GM23338 (cell line): ENCODE results near the gene JAG1. TPM values are rescaled to one million over a fixed set of nuclear protein-coding genes. Genes with fewer than 3 reads are reported as not detected.

Experiments used
- ATAC-seq: fragments of 200-7000 bp; cut with Tn5 transposase; 3 replicates; pipeline ENCODE4 v1.9.1; 2020
- DNase-seq: peaks from one replicate; pipeline ENCODE4 v3.0.0-alpha.2; 2015; ENCODE audit warnings: low spot score
- H2AFZ ChIP-seq: fragments of 200-600 bp; sonication (generic); 2 replicates; pipeline ENCODE4 v1.8.0; 2016; ENCODE audit warnings: antibody characterized with exemption, mild to moderate bottlenecking, moderate library complexity
- H3F3A ChIP-seq: fragments of 200-600 bp; sonication (generic); replicated peaks from 2 replicates; pipeline ENCODE4 v1.8.0; 2017; ENCODE audit warnings: antibody characterized with exemption, mixed run types, low read depth
- H3K27ac ChIP-seq: fragments of 200-600 bp; sonication (generic); 2 replicates; pipeline ENCODE4 v1.6.1; 2016; ENCODE audit warnings: low read depth
- H3K27me3 ChIP-seq: fragments of 200-600 bp; sonication (generic); 2 replicates; pipeline ENCODE4 v1.8.0; 2016; ENCODE audit warnings: mild to moderate bottlenecking, mixed run types, moderate library complexity; ENCODE audit not compliant: insufficient read depth
- H3K36me3 ChIP-seq: fragments of 200-600 bp; sonication (generic); 2 replicates; pipeline ENCODE4 v1.8.0; 2016; ENCODE audit warnings: mild to moderate bottlenecking; ENCODE audit not compliant: insufficient read depth
- H3K4me1 ChIP-seq: fragments of 200-600 bp; sonication (generic); 2 replicates; pipeline ENCODE4 v1.8.0; 2016; ENCODE audit warnings: mild to moderate bottlenecking, moderate library complexity; ENCODE audit not compliant: insufficient read depth
- H3K4me2 ChIP-seq: fragments of 200-600 bp; sonication (generic); 2 replicates; pipeline ENCODE4 v1.7.1; 2017; ENCODE audit warnings: mixed run types
- H3K4me3 ChIP-seq: fragments of 200-600 bp; sonication (generic); 2 replicates; pipeline ENCODE4 v1.6.1; 2016; ENCODE audit warnings: mixed run types
- H3K79me2 ChIP-seq: fragments of 200-600 bp; sonication (generic); replicated peaks from 2 replicates; pipeline ENCODE4 v1.8.0; 2017; ENCODE audit warnings: mild to moderate bottlenecking; ENCODE audit not compliant: insufficient read depth
- H3K9me2 ChIP-seq: fragments of 200-600 bp; sonication (generic); 2 replicates; pipeline ENCODE4 v1.8.0; 2017; ENCODE audit not compliant: insufficient read depth
- H4K20me1 ChIP-seq: fragments of 200-600 bp; sonication (generic); replicated peaks from 2 replicates; pipeline ENCODE4 v1.8.0; 2017; ENCODE audit warnings: mild to moderate bottlenecking; ENCODE audit not compliant: insufficient read depth
- H3K27ac Mint-ChIP-seq: 2 replicates; pipeline ENCODE4 v1.8.0; 2020; ENCODE audit warnings: inconsistent platforms, mild to moderate bottlenecking, moderate library complexity, mixed read lengths
- H3K27me3 Mint-ChIP-seq: 3 replicates; pipeline ENCODE4 v1.8.0; 2022; ENCODE audit warnings: low read depth, mild to moderate bottlenecking, moderate library complexity, mixed read lengths, inconsistent platforms; ENCODE audit not compliant: insufficient read depth, poor library complexity
- H3K36me3 Mint-ChIP-seq: 3 replicates; pipeline ENCODE4 v1.8.0; 2021; ENCODE audit warnings: low read depth, mild to moderate bottlenecking, inconsistent platforms, moderate library complexity, mixed read lengths
- H3K4me1 Mint-ChIP-seq: 3 replicates; pipeline ENCODE4 v1.8.0; 2020; ENCODE audit warnings: mild to moderate bottlenecking, inconsistent platforms, mixed read lengths
- H3K4me3 Mint-ChIP-seq: 3 replicates; pipeline ENCODE4 v1.8.0; 2021; ENCODE audit warnings: moderate library complexity, mild to moderate bottlenecking, inconsistent platforms, mixed read lengths
- H3K9me3 Mint-ChIP-seq: 3 replicates; pipeline ENCODE4 v1.8.0; 2020; ENCODE audit warnings: moderate library complexity, mild to moderate bottlenecking, inconsistent platforms, mixed read lengths
- CTCF ChIP-seq, 2 experiments: fragments of 200-600 bp in 1 of 2; sonication (generic) in 1 of 2; conservative IDR thresholded peaks; 2 replicates each; pipeline versions ENCODE4 v1.5.1 to v1.6.1; 2016 to 2017; ENCODE audit warnings: antibody characterized with exemption in 2 of 2, low read depth in 2 of 2, mild to moderate bottlenecking in 2 of 2, moderate library complexity in 1 of 2
- EZH2phosphoT487 ChIP-seq: fragments of 200-600 bp; sonication (generic); IDR thresholded peaks from one replicate; pipeline ENCODE4 v1.8.1; 2018; ENCODE audit warnings: antibody characterized with exemption; ENCODE audit not compliant: unreplicated experiment
- JUNB ChIP-seq: IDR thresholded peaks from one replicate; pipeline ENCODE4 v1.6.1; 2016; ENCODE audit warnings: antibody characterized with exemption; ENCODE audit not compliant: unreplicated experiment
- POLR2AphosphoS5 ChIP-seq: IDR thresholded peaks from 2 replicates; pipeline ENCODE4 v1.6.1; 2016; ENCODE audit warnings: antibody characterized with exemption, low read depth
- REST ChIP-seq: IDR thresholded peaks from one replicate; pipeline ENCODE4 v1.6.1; 2018; ENCODE audit warnings: antibody characterized with exemption; ENCODE audit not compliant: unreplicated experiment
- STAT1 ChIP-seq: IDR thresholded peaks from one replicate; pipeline ENCODE4 v1.6.1; 2016; ENCODE audit warnings: antibody characterized with exemption; ENCODE audit not compliant: unreplicated experiment
- ZNF462 ChIP-seq: fragments of 250-450 bp; sonication (Bioruptor Pico); IDR thresholded peaks from 2 replicates; pipeline ENCODE4 v1.5.0; 2020; ENCODE audit warnings: mild to moderate bottlenecking, moderate library complexity
- long read RNA-seq: library from polyadenylated mRNA; unstranded; transcript quantifications from one replicate; pipeline ENCODE4 v2.0.0, GENCODE V29; 2020; ENCODE audit not compliant: unreplicated experiment
- polyA plus RNA-seq: library from polyadenylated mRNA; unstranded; fragments of >200 nt; fragmentation: Nextera tagmentation; extraction: Ambion mirVana; gene quantifications from 2 replicates; pipeline ENCODE4 v1.2.1, GENCODE V29; 2016
- total RNA-seq: library from RNA; depleted of rRNA; stranded (reverse); fragments of >200 nt; shearing (Covaris generic); gene quantifications from 2 replicates; pipeline ENCODE4 v1.2.3, GENCODE V29; 2014; rRNA removed

JAG1 gene
- total RNA-seq (42.0 and 46.5 TPM in 2 replicates), polyA plus RNA-seq (7.1 and 9.7 TPM in 2 replicates)
- long read RNA-seq, partial matches to known transcripts = 2 of 3 reads
- long read RNA-seq, other reads (novel, unspliced or antisense) = 1 of 3 reads

GRCh38 chr20:10673842-10674683, at the start of gene JAG1:
Gene JAG1 (minus strand): TSS chr20:10673999. CDS start chr20:10673530, 469 bp downstream.
- Histone ChIP-seq H3F3A (0 out of 2 replicates have a peak, but pooled peaks cover 5% of the 10 kb centered on the region), H3K27me3 (peaks cover 8% of the 10 kb centered on the region; the same call in 1 of the 2 replicates), H3K27ac (peak within 1 kb of the TSS; percentile 82), H4K20me1 (no peaks in the 10 kb centered on the region), H3K9me2 (no peaks in the 10 kb centered on the region), H3K4me2 (peak within 1 kb of the TSS; percentile 99), H2AFZ (peak within 1 kb of the TSS; percentile 87), H3K4me1 (peaks cover 31% of the 10 kb centered on the region), H3K4me3 (peak within 1 kb of the TSS; percentile 92), H3K79me2 (peaks cover 39% of the 10 kb centered on the region), H3K36me3 (no peaks in the 10 kb centered on the region)
- TF ChIP-seq JUNB (no peak), POLR2AphosphoS5 (peak; percentile 82)
- Mint-ChIP-seq H3K4me3 (peak within 1 kb of the TSS; percentile 94), H3K4me1 (peaks cover 39% of the 10 kb centered on the region), H3K9me3 (no peaks in the 10 kb centered on the region), H3K27ac (peak within 1 kb of the TSS; percentile 98), H3K27me3 (peaks cover 20% of the 10 kb centered on the region), H3K36me3 (peaks cover 12% of the 10 kb centered on the region; the same call in 2 of the 3 replicates)
- peak; percentile 97 for DNase-seq
- peak; percentile 59 for ATAC-seq

- no peaks in the 10 kb centered on the region for H4K20me1 ChIP-seq
- H3K9me3 Mint-ChIP-seq = no peaks in the 10 kb centered on the region; the same call in 2 of the 3 replicates
- peaks cover 25% of the 10 kb centered on the region for H3K4me1 Mint-ChIP-seq
- H3F3A ChIP-seq = no peaks in the 10 kb centered on the region
- DNase-seq = no peak
- H3K27me3 ChIP-seq = no peaks in the 10 kb centered on the region
- ATAC-seq = no peak
- no peak overlapping the region for H3K27ac ChIP-seq
- H2AFZ ChIP-seq = no peak overlapping the region
- peaks cover 6% of the 10 kb centered on the region for H3K27me3 Mint-ChIP-seq
- no peaks in the 10 kb centered on the region for H3K79me2 ChIP-seq
- no peaks in the 10 kb centered on the region for H3K36me3 ChIP-seq
- no peak overlapping the region for H3K4me3 ChIP-seq
- H3K4me3 Mint-ChIP-seq = no peak overlapping the region
- no peaks in the 10 kb centered on the region for H3K36me3 Mint-ChIP-seq
- H3K9me2 ChIP-seq = peaks cover 11% of the 10 kb centered on the region; the same call in 1 of the 2 replicates
- no peak overlapping the region for H3K4me2 ChIP-seq
- peaks cover 20% of the 10 kb centered on the region for H3K4me1 ChIP-seq
- H3K27ac Mint-ChIP-seq = no peak overlapping the region
- no peak for TF ChIP-seq STAT1
- no peak for TF ChIP-seq REST
- TF ChIP-seq CTCF (conservative IDR thresholded peaks at IDR 0.05; ENCODE audit: low read depth in 2 of 2) = no peak
- no peak for TF ChIP-seq ZNF462 (CRISPR knock-in tag)
- TF ChIP-seq EZH2phosphoT487 = no peak
Observed at GRCh38 chr20:10721976-10722375, 48.2 kb upstream of the JAG1 start.
